Panc1 (cell line): ENCODE results near the gene ZBTB7B.

ENCODE experiments used
- CTCF ChIP-seq: fragments of 450-650 bp; IDR thresholded peaks from 2 replicates; pipeline ENCODE4 v1.5.1; 2017; ENCODE audit warnings: mild to moderate bottlenecking
- POLR2AphosphoS5 ChIP-seq: IDR thresholded peaks from 2 replicates; pipeline ENCODE4 v1.6.1; 2012; ENCODE audit warnings: mild to moderate bottlenecking, low read depth, low read length, moderate library complexity
- REST ChIP-seq, 2 experiments: IDR thresholded peaks; 2 replicates each; pipeline ENCODE4 v1.6.1; 2011 to 2012; ENCODE audit warnings: low read depth in 2 of 2, control low read depth in 1 of 2, low read length in 1 of 2, mild to moderate bottlenecking in 1 of 2, moderate library complexity in 1 of 2; ENCODE audit not compliant: insufficient read depth in 1 of 2
- SIN3A ChIP-seq: IDR thresholded peaks from 2 replicates; pipeline ENCODE4 v1.6.1; 2012; ENCODE audit warnings: low read depth, mild to moderate bottlenecking, low read length, moderate library complexity, borderline replicate concordance; ENCODE audit not compliant: insufficient read depth
- TCF7L2 ChIP-seq: IDR thresholded peaks from 2 replicates; pipeline ENCODE4 v1.6.1; 2011; ENCODE audit warnings: mild to moderate bottlenecking, low read depth, low read length, inconsistent platforms

- TF ChIP-seq CTCF (no peak), SIN3A (no peak), POLR2AphosphoS5 (peak; percentile 26; the same call in 1 of the 2 replicates), REST (IDR thresholded peaks at IDR 0.05; ENCODE audit: insufficient read depth in 1 of 2, low read depth in 2 of 2, low read length in 1 of 2) (no peak), TCF7L2 (no peak)
Observed at GRCh38 chr1:155005076-155006011, 2.7 kb downstream of the ZBTB7B start.
